ENCODE results near the gene NRDC.
"Not testable (repeated sequence)": the region's sequence is repeated elsewhere in the genome, so short reads cannot be mapped to it uniquely, and the experiment has no call there.

Gene NRDC

DNA sequence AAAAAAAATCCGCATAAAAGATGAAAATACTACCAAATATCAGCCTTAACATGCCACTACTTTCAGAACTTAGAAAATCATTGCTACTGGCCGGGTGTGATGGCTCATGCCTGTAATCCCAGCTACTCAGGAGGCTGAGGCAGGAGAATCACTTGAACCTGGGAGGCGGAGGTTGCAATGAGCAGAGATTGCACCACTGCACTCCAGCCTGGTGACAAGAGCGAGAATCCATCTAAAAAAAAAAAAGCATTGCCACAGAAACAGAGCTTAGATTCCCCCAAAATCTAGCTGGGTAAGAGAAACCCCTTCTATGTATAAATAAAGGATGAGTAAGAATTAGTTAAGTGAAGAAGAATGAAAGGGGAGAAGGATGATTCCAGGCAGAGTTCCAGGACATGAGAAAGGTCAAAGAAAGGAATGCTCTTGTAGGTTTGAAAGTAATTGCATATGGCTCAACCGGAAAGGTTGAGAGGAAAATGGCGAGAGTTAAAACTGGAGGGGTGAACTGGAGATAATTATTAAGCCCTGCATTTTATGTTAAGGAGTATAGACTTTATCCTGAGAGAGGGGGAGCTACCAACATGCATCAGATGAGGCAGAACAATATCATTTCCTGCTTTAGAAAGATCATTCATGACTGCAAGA is 19.7 kb upstream of the NRDC start:
- no peak for DNase-seq

DNA sequence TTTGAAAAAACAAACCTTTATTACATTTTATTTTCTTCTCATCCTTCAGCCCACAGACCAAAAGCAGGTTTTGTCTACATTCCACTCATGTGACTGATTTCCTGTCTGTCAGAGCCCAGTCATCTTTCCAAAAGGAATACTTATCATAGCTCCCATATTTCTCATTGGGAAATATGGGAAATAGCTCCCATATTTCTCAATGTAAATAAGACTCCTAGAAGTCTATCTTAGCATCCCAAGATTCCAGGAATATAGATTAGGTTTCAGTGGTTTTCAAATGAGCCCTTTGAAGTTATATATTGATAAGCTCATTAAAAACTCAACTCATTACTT is 19.1 kb upstream of the NRDC start:
- DNase-seq: no peak

DNA sequence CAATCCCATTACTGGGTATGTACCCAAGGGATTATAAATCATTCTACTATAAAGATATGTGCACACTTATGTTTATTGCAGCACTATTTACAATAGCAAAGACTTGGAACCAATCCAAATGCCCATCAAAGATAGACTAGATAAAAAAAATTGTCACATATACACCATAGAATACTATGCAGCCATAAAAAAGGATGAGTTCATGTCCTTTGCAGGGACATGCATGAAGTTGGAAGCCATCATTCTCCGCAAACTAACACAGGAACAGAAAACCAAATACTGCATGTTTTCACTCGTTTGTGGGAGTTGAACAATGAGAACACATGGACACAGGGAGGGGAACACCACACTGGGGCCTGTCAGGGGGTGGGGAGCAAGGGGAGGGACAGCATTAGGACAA is 16.2 kb upstream of the NRDC start:
- not testable (repeated sequence) for DNase-seq

DNA sequence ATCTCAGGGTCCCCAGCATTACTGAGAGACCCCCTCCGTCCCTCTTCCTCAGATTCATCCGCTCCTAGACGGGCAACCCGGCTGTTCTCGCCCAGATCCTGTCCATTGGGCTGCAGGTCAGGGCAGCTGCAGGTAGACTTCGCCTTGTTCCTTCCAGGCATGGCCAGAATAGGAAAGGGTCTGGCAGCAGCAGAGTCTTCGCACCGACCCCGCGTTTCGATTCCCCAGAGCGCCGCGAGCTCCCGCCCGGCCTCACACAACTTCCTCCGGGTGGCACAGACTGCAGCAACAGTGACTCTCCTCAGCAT is 265 bp downstream of the NRDC start:
- DNase-seq: peak in 7 of 58 donors; percentile 36 to 58 (median 48)

DNA sequence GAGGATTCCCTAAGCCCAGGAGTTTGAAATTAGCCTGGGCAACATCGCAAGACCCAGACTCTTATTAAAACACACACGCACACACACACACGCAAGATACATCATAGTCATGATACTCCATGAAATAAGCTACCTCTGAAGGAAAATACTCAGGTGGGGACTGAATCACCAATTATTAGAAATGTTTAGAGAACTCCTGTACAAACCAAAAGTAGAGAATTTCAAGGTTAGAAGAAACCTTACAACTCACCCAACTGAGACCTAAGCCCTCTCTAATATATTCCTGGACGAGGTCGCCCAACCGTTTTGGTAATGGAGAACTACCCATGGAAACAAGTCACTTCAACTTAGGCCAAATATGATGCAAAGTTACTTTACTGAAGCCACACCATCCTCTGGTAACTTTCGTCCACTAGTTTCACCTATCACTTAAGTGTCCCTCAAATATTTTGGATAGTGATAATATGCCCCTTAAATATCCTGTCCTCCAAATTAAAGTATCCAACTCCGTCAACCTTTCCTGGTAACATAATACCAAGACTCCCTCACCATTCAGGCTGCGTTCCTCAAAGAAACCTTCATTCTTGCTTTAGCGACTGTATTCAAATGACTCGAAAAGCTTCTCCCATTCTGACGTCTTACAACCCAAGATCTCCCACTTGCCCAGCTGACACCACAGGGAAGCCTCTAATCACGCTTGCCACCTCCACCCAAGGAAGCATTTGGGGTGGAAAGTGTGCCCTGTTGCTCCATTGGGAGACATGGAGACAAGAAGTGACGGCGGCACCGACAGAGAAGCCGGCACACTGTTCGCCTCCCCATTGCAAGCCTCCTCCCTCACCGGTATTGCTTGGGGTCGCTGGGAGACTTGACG is 856 bp downstream of the NRDC start:
- DNase-seq: peak in 20 of 58 donors; percentile 7 to 50 (median 26)

DNA sequence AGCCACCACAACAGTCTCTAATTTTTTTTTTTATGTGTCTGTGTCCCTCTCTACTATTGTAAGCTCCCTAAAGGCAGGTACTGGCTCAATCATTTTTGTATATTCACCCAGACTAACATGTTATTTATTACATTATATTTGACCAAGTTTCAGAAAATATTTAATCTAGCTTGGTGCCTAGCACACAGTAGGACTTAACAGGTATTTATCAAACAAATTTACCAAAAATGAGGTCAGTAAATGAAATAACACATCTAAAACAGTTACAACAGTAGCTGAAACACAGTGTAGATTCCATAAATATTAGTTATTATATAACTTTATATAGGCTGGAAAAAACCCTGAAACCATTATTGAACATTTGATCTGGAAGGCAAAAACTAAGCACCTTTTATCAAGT is 2.7 kb downstream of the NRDC start:
- no peak for DNase-seq

DNA sequence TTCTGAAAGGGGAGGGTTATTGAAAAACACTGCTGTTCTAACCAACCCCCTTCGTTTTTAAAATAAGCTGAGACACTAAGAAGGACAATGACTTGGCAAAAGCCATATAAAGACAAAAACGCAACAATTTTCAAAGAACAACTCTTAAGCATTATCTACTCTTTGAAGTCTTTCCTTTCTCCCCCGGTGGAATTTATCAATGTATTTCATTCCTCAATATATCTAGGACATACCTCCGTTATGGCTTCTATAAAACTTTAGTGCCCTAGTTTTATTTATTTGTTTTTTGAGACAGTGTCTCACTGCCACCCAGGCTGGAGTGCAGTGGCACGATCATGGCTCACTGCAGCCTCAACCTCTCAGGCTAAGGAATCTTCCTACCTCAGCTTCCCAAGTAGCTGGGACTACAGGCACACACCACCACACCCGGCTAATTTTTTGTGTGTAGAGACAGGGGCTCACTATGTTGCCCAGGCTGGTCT is 3.2 kb downstream of the NRDC start:
- DNase-seq: no peak

DNA sequence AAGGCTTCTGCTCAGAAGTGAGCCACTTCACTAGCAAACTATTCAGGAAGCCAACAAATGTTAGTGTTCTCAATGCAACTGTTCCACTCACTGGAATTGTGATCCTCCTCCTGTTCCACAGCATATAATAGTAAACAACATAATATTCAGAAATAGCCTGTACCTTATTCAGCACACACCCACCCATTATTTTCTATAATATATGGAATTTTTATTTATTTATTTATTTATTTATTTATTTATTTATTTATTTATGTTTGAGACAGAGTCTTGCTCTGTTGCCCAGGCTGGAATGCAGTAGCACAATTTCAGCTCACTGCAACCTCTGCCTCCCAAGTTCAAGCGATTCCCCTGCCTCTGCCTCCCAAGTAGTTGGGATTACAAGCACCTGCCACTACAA is 5.3 kb downstream of the NRDC start:
- DNase-seq: not testable (repeated sequence)

DNA sequence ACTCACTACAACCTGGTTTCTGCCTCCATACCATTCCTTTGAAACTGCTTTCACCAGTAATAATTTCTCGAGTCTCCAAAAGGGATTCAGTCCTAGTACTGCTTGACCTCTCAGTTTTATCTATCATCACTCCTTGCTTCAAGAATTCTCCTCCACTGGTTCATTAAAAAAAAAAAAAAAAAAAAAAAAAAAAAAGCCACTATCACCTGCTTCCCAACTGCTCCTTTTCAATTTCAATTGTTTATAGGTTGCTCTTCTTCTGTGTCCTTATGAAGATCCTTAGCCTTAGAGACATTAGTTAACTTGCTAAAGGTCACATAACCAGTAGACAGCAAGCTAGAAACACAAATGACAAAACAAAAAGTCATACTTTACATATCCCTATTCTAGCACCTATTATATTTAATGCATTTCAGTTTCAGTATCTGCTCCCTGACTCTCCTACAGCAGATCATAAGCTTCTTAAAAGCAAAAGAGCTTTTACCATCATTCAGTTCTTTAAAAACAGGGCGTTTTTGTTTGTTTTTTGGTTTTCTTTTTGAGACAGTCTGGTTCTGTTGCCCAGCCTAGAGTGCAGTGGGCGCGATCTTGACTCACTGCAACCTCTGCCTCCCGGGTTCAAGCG is 7.1 kb downstream of the NRDC start:
- no peak for DNase-seq

DNA sequence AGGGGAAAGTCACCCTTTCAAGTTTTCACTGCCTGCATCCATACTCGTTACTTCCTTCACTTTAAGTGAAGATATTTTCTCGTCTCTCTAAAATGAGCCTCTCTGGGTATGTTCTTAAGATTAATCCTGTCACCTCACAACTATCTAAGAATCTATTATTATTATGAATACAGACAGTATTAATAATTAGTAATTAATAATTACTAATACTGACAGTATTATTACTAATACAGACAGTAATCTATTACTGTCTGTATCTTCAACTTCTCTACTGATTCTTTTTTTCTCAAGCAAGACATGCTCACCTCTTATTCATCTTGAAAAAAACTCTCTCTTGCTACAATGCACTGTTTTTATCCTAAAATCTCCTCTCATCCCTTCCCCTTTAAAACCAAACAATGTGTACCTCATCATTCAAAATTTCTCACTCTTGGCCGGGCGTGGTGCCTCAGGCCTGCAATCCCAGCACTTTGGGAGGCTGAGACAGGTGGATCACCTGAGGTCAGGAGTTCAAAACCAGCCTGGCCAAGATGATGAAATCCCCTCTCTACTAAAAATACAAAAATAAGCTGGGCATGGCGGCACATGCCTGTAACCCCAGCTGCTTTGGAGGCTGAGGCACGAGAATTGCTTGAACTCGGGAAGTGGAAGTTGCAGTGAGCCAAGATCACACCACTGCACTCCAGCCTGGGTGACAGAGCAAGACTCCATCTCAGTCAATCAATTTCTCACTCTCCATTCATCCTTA is 7.8 kb downstream of the NRDC start:
- no peak for DNase-seq

DNA sequence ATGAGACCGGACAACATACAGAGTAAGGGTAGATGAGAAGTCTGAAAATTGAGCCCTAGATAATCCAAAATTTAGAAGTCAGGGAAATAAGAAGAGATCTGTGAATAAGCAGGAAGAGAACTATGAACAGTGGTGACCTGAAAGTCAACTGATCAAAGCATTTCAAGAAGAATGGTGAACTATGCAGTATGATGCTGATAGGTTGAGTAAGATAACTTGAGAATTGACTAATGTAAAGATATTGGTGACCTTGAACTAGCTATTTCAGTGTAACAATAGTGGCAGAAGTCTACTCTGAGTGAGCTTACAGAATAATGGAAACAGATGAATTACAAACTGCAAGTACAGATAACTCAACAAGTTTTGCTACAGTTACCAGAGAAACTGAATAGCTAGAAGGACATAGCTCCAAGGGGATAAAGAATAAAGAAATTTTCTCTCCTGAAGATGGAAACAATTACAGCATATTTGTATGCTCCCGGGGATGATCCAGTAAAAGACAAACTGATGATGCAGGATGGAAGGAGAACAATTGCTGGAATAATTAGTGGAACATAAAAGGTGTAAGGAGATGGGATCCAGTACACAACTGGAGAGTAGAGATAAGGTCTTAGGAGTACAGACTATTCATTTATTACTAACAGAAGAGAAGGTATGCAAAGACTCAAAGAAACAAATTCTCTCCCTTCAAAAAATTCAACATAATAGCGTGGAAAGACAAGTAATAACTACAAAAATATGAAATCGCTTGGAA is 10.9 kb downstream of the NRDC start:
- DNase-seq: no peak

DNA sequence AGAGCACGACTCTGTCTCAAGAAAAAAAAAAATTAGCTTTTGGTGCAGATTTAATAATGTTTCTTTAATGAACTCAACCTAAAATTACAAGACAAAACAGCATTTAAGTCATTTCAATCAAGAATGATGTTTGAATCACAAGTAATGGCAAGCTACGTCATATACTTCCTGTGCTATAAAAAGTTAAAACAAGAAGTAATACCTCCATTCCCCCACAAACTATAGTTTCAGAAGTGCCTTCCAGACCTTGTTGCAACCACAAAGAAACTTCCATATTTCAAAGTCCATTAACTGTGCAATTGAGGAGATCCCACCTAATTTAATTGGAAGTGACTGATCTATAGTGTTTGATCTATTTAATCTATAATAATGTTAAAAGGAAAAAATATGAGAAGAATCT is 15.1 kb downstream of the NRDC start:
- DNase-seq: no peak

DNA sequence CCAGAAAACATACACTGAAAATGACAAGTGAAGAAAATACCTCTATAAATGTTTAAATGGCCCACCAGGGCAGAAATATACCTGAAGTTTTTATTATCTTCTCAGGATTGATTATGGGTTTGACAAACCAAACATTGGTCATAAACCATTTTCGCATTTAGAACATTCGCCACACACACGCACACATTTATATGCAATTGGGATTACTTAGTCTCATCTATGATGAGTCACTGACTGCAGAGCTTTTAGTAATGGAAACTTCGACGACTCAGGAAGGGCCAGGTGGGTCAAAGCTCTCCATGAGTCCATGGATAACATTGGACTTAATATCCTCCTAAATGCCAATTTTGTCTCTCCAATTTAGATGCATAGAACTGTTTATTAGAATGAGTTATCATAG is 16.9 kb downstream of the NRDC start:
- no peak for DNase-seq

DNA sequence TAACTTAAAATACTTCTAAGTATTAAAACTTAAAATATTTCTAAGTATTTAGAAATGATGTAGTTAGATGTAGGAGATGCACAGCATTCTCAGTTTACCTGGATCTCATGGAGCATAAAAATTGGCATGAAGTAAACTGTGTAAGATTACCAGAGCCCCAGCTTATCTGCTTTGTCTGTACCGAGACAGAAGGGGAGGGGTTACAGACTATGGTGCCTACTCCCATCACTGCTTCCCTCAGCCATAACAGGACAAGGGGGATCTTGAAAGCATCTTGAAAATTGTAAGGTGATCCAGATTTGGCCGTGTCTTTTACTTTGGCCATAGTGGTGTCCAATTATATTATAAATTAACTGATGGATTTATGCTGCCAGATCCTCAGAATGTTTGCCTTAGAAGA is 18.8 kb downstream of the NRDC start:
- no peak for DNase-seq

DNA sequence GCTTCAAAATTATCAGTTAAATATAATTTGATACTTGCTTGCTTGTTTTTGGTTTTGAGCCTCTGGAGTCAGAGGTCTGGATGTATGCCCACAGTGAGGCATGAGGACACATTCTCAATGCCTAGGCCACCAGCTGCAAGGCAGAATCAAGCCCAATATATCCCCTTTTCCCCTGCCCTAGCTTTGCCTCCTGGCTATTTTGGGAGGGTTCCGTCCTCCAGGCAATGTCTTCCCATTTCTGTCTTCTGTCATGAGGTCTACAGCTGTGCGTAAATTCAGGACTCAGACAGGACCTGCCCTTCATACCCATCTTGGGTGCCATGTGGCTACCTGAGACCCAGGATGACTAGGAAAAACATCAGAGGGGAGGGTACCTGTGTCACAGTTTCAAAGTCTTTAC is 19.2 kb downstream of the NRDC start:
- DNase-seq: no peak

DNA sequence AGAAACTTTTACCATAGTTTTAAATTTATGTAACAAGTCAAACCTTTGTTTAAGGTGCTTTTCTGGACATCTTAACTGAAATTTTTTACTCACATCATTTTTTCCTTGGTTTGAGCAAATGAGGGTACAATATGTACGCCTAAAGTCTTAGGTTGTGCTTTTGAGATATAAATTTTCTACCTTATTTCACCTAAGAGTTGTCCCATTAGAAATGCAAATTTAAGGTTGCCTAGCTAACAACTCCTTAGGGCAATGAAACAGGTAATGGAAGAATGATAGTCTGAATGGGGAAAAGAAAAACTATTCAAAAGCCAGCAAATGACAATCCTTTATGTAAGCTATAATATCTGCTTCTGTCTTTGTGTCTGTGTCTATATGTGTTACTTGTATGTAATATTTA is 19.6 kb downstream of the NRDC start:
- no peak for DNase-seq

DNA sequence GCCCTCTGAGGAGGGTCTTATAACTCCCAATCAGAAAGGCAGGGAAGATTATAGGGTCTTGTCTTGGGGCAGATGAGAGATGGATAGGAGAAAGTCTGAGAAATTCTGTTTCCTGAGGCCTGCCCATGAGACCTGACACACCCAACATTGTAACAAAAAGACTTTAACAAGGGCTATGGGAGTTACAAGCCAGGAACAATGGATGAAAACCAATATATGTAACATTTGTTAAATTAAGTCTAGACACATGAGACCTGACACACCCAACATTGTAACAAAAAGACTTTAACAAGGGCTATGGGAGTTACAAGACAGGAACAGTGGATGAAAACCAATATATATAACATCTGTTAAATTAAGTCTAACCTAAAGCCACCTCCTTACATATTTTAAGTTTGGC is 21.8 kb downstream of the NRDC start:
- no peak for DNase-seq

DNA sequence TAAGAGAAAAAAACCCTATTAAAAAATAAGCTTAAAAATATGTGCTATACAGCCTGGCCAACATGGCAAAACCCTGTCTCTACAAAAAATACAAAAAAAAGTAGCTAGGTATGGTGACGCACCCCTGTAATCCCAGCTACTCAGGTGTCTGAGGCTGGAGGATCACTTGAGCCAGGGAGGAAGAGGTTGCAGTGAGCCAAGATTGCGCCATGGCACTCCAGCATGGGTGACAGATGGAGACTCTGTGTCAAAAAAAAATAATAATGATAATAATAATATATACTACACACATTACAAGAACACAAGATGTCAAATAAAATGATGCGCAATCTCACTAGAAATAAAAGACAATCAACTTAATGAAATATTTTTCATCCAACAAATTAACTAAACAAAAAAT is 22.9 kb downstream of the NRDC start:
- no peak for DNase-seq

DNA sequence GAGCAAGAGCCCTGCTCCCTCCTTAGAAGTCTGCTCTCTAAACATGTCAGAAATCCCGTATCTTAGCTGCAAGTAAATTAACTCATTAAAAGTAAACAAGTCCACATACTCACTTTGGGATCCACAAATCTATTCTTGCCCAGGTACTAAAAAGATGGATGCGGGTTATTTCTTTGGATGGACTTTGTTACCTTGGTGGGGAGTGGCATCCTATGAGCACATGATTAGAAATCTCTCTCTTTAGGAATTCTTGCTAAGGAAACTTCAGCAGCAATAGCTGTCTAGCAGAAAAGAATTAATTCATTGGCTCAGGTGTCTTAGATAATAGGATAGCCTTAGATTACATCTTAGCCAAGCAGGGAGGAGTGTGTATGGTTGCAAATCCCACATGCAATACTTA is 25.2 kb downstream of the NRDC start:
- no peak for DNase-seq

DNA sequence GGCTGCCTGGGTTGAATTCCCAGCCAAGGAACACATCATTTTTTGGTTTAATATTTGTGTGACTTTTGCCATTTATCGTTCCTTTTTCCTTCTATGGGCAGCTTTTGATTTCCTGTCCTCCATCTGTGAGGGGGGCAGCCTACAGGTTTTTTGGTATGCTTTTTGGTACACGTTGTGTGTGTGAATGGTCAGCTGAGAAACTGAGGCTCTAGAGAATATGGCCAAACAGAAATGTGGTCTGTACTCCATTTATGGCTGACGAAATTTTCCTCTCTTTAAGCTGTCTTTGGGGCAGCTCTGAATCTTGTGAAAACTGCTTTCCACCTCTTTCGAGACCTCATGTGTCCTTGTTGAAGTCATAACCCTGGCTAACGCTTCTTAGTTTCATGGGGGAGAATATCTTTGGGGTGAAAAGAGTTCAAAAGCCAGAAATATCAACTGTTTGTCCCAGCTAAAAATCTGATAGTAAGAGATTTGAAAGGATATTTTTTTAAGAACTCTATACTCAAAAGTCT is 26.6 kb downstream of the NRDC start:
- no peak for DNase-seq
